HuH-7.5 (cell line): Measurements from ENCODE around the gene MAGEA4.

Experiments used
- DNase-seq: peaks from one replicate; pipeline ENCODE4 v3.0.0; 2011; ENCODE audit warnings: low spot score

MAGEA4 gene

GRCh38 chrX:151923648-151924047 is 11.0 kb downstream of the MAGEA4 start:
- no peak for DNase-seq

GRCh38 chrX:151929126-151929525 is 16.4 kb downstream of the MAGEA4 start:
- DNase-seq: no peak

GRCh38 chrX:151935358-151935757 is 22.7 kb downstream of the MAGEA4 start:
- no peak for DNase-seq

- no peak for DNase-seq
Measured at GRCh38 chrX:151938172-151938571, 25.5 kb downstream of the MAGEA4 start.

GRCh38 chrX:151954730-151955129 is 42.0 kb downstream of the MAGEA4 start:
- no peak for DNase-seq

- DNase-seq: no peak
Measured at GRCh38 chrX:151958101-151958500, 45.4 kb downstream of the MAGEA4 start.

- no peak for DNase-seq
Measured at GRCh38 chrX:151962034-151962433, 49.3 kb downstream of the MAGEA4 start.

GRCh38 chrX:151966236-151966635 is 53.5 kb downstream of the MAGEA4 start:
- no peak for DNase-seq

- DNase-seq: no peak
Measured at GRCh38 chrX:151970027-151970426, 57.3 kb downstream of the MAGEA4 start.

- DNase-seq: no peak
Measured at GRCh38 chrX:151970661-151971060, 58.0 kb downstream of the MAGEA4 start.

GRCh38 chrX:151973060-151973661 is 60.5 kb downstream of the MAGEA4 start:
- no peak for DNase-seq

GRCh38 chrX:151973851-151974335 is 61.2 kb downstream of the MAGEA4 start:
- no peak for DNase-seq
